Measurements from ENCODE around the gene AJM1. TPM values are rescaled to one million over a fixed set of nuclear protein-coding genes. Genes with fewer than 3 reads are reported as not detected.
"Not testable (repeated sequence)": the region's sequence is repeated elsewhere in the genome, so short reads cannot be mapped to it uniquely, and the experiment has no call there.

AJM1 gene
- total RNA-seq, 2 donors from 2014 or later: 4.3 to 12.9 TPM

DNA sequence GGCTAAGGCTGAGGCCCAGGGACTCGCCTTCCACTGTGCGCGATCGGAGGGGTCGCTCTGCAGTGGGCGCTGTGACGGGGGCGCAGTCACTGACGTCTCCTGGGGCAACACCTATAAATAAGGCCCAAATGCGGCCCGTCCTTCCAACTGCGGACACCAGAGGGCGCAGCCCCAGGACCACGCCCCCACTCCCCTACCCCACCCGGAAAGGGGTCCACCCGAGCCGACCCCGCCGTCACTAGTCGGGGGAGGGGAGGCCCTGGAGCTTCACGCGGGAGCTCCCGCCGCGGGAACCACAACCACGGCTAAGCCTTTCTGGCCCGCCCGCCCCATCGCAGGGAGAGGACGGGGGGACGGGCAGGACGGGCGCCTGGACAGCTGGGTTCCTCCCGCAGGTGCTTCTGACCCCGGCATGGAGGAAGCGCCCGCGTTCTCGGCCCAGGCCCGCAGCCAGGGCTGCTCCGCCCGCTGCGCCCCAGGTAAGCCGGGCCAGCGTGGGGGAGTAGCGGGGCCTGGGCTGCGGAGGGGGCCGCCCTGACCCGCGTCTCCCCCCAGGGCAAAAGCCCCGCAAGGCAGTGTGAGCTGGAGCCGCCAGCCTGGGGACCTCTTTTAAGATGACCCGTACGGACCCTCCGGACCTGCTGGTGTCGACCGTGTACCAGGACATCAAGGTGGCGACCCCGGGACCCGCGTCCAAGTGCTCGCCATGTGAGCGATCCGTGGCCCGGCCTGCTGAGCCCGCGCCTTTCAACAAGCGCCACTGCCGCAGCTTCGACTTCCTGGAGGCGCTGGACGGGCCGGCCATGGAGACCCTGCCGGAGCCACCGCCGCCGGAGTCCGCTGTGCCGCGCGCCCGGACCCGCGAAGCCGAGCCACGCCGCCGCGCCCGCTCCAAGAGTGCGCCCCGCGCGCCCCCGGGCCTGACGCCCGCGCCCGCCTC is 1.8 kb downstream of the AJM1 start:
- ATAC-seq (replicated peaks); H3K9me3 Mint-ChIP-seq; H3K27me3 Mint-ChIP-seq; H3K4me1 Mint-ChIP-seq; H3K27ac Mint-ChIP-seq: not testable (repeated sequence)
- H3K4me3 Mint-ChIP-seq: peak overlapping the region; percentile 48
- H3K36me3 Mint-ChIP-seq (ENCODE audit: low read depth): peaks cover 19% of the 10 kb centered on the region

DNA sequence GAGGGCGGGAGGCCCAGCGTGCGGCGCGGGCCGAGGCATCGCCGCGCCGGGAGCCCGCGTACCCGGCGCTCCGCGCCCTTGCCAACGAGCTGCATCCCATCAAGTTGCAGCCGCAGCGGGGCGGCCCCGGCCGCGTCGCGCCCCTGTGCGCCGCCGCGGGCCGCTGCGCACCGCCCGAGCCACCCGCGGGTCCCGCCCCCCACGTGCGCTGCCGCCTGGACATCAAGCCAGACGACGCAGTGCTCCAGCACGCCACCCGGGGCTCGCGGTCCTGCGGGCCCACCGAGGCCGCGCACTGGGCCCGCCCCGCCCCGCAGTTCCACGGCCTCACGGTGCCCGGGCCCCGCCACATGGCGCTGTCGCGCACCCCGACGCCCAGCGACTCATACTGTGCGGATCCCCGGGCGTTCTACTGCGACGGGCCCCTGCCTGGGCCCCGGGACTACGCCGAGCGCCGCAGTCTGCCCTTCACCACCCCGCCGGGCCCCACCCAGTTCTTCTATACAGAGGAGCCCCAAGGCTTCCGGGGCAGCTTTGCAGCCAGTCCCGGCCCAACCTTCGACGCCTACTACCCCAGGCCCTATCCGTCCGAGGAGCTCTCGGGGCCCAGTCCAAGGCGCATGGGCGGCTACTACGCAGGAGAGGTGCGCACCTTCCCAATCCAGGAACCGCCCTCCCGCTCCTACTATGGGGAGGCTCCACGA is 2.6 kb downstream of the AJM1 start:
- no peaks in the 10 kb centered on the region for H3K4me1 Mint-ChIP-seq
- no peak overlapping the region for H3K4me3 Mint-ChIP-seq
- H3K36me3 Mint-ChIP-seq (ENCODE audit: low read depth): peaks cover 23% of the 10 kb centered on the region
- peaks cover 7% of the 10 kb centered on the region for H3K27me3 Mint-ChIP-seq
- no peaks in the 10 kb centered on the region for H3K9me3 Mint-ChIP-seq
- no peak for ATAC-seq (replicated peaks)
- no peak overlapping the region for H3K27ac Mint-ChIP-seq

DNA sequence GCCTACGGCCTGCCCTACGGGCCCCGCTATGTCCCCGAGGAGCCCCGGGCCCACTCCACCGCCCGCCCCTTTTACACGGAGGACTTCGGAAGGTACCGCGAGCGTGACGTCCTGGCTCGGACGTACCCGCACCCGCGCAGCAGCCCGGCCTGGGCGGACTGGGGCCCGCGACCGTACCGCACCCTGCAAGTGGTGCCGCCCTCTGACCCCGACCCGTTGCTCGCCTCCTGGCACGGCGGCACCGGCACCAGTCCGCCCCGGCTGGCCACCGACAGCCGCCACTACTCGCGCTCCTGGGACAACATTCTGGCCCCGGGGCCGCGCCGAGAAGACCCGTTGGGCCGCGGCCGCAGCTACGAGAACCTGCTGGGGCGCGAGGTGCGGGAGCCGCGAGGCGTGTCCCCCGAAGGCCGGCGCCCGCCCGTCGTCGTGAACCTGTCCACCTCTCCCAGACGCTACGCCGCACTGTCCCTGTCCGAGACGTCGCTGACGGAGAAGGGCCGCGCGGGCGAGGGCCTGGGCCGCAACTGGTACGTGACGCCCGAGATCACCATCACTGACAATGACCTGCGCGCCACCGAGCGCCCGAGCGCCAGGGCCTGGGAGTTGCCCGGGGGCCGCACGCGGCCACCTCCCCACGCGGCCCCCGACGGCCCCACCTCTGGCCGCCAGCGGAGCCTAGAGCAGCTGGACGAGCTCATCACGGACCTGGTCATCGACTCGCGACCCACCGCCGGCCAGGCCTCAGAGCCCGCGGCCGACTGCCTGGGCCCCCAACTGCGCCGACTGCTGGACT is 3.4 kb downstream of the AJM1 start:
- Mint-ChIP-seq H3K4me3 (no peak overlapping the region), H3K27ac (no peak overlapping the region)
- ATAC-seq (replicated peaks): no peak

DNA sequence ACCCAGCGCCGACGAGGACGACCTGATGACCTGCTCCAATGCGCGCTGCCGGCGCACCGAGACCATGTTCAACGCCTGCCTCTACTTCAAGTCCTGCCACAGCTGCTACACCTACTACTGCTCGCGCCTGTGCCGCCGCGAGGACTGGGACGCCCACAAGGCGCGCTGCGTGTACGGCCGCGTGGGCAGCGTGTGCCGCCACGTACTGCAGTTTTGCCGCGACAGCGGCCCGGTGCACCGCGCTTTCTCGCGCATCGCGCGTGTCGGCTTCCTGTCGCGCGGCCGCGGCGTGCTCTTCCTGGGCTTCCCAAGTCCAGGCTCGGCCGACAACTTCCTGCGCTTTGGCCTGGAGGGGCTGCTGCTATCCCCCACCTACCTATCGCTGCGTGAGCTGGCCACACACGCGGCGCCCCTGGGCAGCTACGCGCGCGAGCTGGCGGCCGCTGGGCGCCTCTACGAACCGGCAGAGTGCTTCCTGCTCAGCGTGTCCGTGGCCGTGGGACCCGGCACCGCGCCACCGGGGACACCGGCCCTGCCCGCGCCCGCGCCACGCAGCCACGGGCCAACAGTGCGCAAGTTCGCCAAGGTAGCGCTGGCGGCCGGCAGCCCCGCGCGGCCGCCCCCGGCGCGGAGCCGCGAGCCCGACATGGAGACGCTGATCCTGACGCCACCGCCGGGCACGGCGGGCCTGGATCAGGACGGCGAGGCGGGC is 4.3 kb downstream of the AJM1 start:
- H3K36me3 Mint-ChIP-seq (ENCODE audit: low read depth): peaks cover 35% of the 10 kb centered on the region
- H3K4me1 Mint-ChIP-seq: no peaks in the 10 kb centered on the region
- H3K9me3 Mint-ChIP-seq: no peaks in the 10 kb centered on the region
- no peak overlapping the region for H3K27ac Mint-ChIP-seq
- ATAC-seq (replicated peaks): no peak
- H3K27me3 Mint-ChIP-seq: peaks cover 7% of the 10 kb centered on the region
- peak overlapping the region; percentile 91 for H3K4me3 Mint-ChIP-seq

More for the DNA sequence above, 3.4 kb downstream of the AJM1 start:
- Mint-ChIP-seq H3K27me3 (peaks cover 7% of the 10 kb centered on the region), H3K4me1 (no peaks in the 10 kb centered on the region), H3K9me3 (no peaks in the 10 kb centered on the region), H3K36me3 (ENCODE audit: low read depth) (peaks cover 26% of the 10 kb centered on the region)

DNA sequence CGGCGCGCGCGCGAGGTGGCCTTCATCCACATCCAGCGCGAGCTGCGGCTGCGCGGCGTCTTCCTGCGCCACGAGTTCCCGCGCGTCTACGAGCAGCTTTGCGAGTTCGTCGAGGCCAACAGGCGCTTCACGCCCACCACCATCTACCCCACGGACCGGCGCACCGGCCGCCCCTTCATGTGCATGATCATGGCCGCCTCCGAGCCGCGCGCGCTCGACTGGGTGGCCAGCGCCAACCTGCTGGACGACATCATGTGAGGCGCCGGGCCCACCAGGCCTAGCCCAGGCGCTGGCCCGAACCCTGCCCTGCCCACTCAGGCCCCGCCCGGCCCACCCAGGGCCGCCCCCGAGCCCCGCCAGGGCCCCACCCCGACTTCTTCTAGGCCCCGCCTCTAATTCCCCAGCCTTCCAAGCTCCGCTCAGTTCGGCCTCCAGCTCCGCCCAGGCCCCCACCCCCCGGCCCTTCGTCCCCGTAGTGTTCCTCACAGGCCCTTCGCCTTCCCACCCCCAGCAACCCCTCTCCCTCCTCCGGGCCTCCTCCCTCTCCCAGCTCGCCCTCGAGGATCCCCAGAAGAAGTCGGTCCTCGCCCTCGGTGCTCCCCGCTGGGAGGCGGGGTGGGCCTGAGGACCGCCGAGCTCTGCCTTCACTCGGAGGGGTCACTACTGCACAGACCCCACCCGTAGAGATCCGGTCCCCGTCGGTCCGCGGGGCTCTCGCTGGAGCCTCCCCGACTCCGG is 5.0 kb downstream of the AJM1 start:
- Mint-ChIP-seq H3K4me1 (no peaks in the 10 kb centered on the region), H3K36me3 (ENCODE audit: low read depth) (peaks cover 36% of the 10 kb centered on the region), H3K27me3 (peaks cover 7% of the 10 kb centered on the region), H3K4me3 (peak overlapping the region; percentile 91), H3K27ac (peak overlapping the region; percentile 78), H3K9me3 (no peaks in the 10 kb centered on the region)
- ATAC-seq (replicated peaks): no peak

DNA sequence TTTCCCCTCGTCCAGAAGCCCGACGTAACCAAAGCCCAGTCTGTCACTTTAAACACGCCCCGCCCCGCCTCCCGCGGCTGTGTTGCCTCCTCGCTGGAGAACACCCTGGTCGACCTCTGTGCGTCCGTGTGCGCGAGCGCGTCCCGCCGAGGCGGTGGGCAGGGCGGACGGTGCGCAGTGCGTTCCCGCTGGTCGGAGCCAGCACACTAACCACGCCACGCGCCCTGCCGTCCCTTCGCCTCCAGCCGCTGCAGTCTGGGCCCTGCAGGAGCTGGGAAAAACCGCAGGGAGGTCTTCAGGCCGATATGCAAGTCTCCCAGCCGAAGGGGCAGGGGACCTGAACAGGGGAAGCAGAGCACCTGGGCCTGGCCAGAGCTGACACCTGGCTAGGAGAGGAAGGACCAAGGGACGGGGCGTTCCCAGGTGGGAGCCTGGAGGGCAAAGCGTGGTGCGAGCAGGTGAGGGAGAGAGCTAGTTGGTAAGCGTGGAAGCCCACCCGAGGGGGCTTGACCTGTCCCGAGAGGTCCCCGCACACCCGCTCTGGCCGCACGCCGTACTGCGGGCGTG is 5.6 kb downstream of the AJM1 start:
- H3K27ac Mint-ChIP-seq: peak overlapping the region; percentile 78
- peaks cover 7% of the 10 kb centered on the region for H3K27me3 Mint-ChIP-seq
- H3K4me1 Mint-ChIP-seq: no peaks in the 10 kb centered on the region
- peak; percentile 56 for ATAC-seq (replicated peaks)
- peaks cover 36% of the 10 kb centered on the region for H3K36me3 Mint-ChIP-seq (ENCODE audit: low read depth)
- H3K9me3 Mint-ChIP-seq: no peaks in the 10 kb centered on the region
- peak overlapping the region; percentile 91 for H3K4me3 Mint-ChIP-seq

DNA sequence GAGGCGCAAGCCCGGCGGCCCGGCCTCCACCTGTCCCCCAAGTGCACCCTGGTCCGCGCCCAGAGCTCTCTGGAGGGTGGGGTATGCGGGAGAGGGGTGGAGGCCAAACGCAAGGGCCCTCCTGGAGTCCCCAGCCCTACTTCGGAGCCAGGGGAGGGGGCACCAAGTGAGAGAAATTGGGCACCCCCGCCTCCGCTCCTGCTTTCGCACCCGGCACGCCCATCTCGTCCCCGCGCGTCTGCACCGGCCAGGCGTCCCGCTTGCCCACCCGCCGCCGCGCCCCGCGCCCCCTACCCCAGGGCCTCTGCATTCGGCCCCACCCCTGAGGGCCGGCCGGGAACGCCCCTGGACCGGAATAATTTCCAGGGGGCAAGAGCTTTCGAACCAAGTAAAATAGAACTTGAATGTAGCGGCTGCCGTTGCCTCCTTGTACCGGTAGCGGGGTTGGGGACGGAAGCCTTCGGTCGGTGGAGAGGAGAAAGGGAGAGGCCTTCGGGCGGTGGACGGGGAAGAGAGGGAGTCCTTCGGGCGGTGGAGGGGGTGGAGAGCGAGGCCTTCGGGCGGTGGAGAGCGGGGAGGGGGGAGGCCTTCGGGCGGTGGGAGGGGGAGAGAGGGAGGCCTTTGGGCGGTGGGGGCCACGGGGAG is 6.2 kb downstream of the AJM1 start:
- H3K27me3 Mint-ChIP-seq: peaks cover 7% of the 10 kb centered on the region
- H3K36me3 Mint-ChIP-seq (ENCODE audit: low read depth): peaks cover 36% of the 10 kb centered on the region
- peak; percentile 3 for ATAC-seq (replicated peaks)
- H3K4me1 Mint-ChIP-seq: no peaks in the 10 kb centered on the region
- H3K27ac Mint-ChIP-seq: peak overlapping the region; percentile 79
- H3K9me3 Mint-ChIP-seq: no peaks in the 10 kb centered on the region
- peak overlapping the region; percentile 91 for H3K4me3 Mint-ChIP-seq

DNA sequence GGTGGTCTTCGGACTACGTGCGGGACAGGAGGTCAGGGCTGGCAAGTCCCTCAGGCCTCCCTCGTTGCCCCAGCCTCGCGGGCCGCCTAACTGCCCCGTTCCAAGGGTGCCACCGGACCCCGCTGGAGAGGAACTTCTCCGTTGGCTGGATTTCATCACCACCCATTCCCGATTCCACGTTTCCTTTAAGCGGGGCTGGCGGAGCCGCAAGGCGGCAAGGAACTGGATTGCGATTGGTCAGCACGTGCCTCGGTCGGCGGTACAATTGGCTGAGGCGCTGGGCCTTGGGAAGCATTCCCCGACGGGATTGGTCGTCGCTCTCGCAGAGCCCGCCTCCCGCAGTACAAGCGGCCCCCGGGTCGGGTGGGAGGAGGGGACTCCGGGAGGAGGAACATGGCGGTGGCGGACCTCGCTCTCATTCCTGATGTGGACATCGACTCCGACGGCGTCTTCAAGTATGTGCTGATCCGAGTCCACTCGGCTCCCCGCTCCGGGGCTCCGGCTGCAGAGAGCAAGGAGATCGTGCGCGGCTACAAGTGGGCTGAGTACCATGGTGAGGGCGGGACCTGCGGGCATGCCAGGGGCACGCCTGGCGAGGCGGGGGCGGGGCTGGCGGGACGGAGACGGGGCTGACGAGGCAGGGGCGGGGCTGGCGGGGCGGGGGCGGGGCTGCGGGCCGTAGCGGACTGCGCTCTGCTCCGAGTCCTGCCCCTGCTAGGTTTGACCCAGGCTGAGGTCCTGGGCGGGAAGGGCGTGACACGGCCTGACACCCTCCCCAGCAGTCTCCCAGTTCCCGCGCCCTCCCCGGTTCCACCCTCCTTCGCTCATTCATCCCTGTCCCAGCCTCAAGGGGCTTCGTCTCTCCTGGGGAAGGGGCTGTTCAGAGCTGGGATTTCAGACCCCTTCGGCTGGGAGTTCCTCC is 7.0 kb downstream of the AJM1 start, which contains the start of gene PHPT1:
Gene PHPT1 (plus strand): TSS at position 372 of the 922 bp plus-strand sequence. CDS start 22 bp downstream, at position 394.
- peak within 1 kb of the TSS; percentile 91 for H3K4me3 Mint-ChIP-seq
- no peaks in the 10 kb centered on the region for H3K4me1 Mint-ChIP-seq
- no peaks in the 10 kb centered on the region for H3K9me3 Mint-ChIP-seq
- peak; percentile 93 for ATAC-seq (replicated peaks)
- H3K36me3 Mint-ChIP-seq (ENCODE audit: low read depth): peaks cover 36% of the 10 kb centered on the region
- peak within 1 kb of the TSS; percentile 79 for H3K27ac Mint-ChIP-seq
- peaks cover 7% of the 10 kb centered on the region for H3K27me3 Mint-ChIP-seq

DNA sequence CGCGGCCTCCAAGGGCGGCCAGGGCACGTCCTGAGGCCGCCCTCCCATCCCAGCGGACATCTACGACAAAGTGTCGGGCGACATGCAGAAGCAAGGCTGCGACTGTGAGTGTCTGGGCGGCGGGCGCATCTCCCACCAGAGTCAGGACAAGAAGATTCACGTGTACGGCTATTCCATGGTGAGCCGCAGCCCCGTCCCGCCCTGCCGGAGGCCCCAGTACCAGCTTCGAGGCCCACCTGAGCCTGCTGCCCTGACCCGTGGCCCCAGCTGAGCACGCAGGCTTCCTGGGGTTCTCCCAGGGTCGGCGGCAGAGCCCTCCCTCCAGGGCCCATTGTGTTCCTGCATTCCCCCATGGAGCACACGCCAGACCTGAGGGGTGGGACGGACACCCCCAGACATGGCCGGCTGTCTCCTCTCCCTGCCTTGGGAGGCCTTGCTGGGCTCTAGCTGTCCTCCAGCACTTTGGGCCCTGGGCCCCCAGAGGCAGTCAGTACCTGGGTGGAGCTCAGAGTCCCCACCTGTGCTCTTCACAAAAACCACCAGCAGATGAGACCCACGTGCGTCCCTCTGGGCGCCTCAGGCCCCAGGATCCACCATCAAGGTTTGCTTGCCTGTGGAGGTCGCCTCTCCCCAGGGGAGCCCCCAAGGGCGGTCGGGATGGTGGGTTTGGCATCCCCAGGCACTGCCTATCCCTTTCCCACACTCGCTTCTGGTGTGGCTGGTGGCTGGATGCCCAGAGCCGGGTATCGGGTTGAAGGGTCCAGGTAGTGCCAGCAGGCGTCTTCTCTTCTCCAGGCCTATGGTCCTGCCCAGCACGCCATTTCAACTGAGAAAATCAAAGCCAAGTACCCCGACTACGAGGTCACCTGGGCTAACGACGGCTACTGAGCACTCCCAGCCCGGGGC is 7.9 kb downstream of the AJM1 start:
- no peak for ATAC-seq (replicated peaks)
- H3K27me3 Mint-ChIP-seq: peaks cover 7% of the 10 kb centered on the region
- H3K36me3 Mint-ChIP-seq (ENCODE audit: low read depth): peaks cover 36% of the 10 kb centered on the region
- H3K4me1 Mint-ChIP-seq: no peaks in the 10 kb centered on the region
- peak overlapping the region; percentile 91 for H3K4me3 Mint-ChIP-seq
- H3K27ac Mint-ChIP-seq: peak overlapping the region; percentile 79
- H3K9me3 Mint-ChIP-seq: no peaks in the 10 kb centered on the region

DNA sequence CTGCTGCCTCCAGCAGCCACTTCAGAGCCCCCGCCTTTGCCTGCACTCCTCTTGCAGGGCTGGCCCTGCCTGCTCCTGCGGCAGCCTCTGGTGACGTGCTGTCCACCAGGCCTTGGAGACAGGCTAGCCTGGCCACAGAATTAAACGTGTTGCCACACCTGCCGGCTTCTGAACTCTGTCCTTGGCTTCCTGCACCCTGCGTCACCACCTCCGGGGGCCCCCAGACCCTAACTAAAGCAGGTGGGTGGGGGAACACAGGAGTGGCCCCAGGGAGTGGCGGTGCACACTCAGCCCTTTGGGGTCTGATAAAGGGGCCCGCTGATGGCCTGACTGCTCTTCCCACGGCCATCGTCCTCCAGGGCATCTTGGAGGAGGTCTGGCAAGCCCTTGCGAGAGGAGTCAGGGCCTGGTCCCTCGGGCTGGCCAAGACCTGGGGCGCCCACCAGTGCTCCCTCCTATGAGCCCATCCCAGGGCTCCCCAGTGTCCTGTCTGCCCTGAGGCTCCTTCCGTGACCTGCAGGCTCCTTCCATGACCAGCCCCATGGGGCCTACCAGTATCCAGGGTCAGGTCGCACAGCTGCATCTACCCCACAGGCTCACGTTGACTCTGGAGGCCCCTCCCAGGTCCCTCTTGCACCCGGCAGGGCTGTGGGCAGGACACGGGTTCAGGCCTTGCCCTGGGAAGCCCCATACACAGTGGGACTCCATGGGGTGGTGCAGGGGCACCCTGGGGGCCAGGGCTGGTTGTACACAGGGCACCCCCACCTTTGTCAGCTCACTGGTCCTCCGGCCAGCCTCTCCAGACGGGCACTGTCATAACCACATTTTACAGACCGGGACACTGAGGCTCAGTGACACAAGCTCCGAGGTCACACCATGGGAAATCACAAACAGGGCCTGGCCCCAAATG is 8.8 kb downstream of the AJM1 start:
- ATAC-seq (replicated peaks): no peak
- Mint-ChIP-seq H3K4me1 (no peaks in the 10 kb centered on the region), H3K4me3 (peak overlapping the region; percentile 91), H3K27me3 (peaks cover 7% of the 10 kb centered on the region), H3K36me3 (ENCODE audit: low read depth) (peaks cover 36% of the 10 kb centered on the region), H3K9me3 (no peaks in the 10 kb centered on the region), H3K27ac (no peak overlapping the region)
